Neural progenitor cell (in vitro differentiated cells): Measurements from ENCODE around the gene MTARC1. TPM values are rescaled to one million over a fixed set of nuclear protein-coding genes. Genes with fewer than 3 reads are reported as not detected.
A peak's percentile ranks its signal among the peaks of the same experiment; 100 is the strongest.

ENCODE experiments used
- DNase-seq: peaks from one replicate; pipeline ENCODE4 v3.0.0-alpha.2; 2016; ENCODE audit warnings: low spot score
- H2AFZ ChIP-seq: fragments of 200-600 bp; sonication (generic); replicated peaks from 2 replicates; pipeline ENCODE4 v1.6.1; 2016; ENCODE audit warnings: antibody characterized with exemption
- H3F3A ChIP-seq: fragments of 200-600 bp; sonication (generic); 2 replicates; pipeline ENCODE4 v1.6.1; 2016; ENCODE audit warnings: antibody characterized with exemption, low read depth
- H3K27ac ChIP-seq: fragments of 200-600 bp; sonication (generic); 2 replicates; pipeline ENCODE4 v1.5.1; 2016; ENCODE audit warnings: mild to moderate bottlenecking
- H3K27me3 ChIP-seq: fragments of 200-600 bp; sonication (generic); 2 replicates; pipeline ENCODE4 v1.6.1; 2016; ENCODE audit warnings: mild to moderate bottlenecking, moderate library complexity
- H3K36me3 ChIP-seq: fragments of 200-600 bp; sonication (generic); 2 replicates; pipeline ENCODE4 v1.5.1; 2016
- H3K4me1 ChIP-seq: fragments of 200-600 bp; sonication (generic); 2 replicates; pipeline ENCODE4 v1.6.1; 2016; ENCODE audit warnings: mixed run types
- H3K4me2 ChIP-seq: fragments of 200-600 bp; sonication (generic); 2 replicates; pipeline ENCODE4 v1.6.1; 2016
- H3K4me3 ChIP-seq: fragments of 200-600 bp; sonication (generic); 2 replicates; pipeline ENCODE4 v1.5.1; 2016
- H3K79me2 ChIP-seq: fragments of 200-600 bp; sonication (generic); 2 replicates; pipeline ENCODE4 v1.6.1; 2016; ENCODE audit warnings: low read depth
- H3K9ac ChIP-seq: fragments of 200-600 bp; sonication (generic); 2 replicates; pipeline ENCODE4 v1.6.1; 2016
- H3K9me3 ChIP-seq: fragments of 200-600 bp; sonication (generic); 2 replicates; pipeline ENCODE4 v1.5.1; 2016; ENCODE audit warnings: low read depth
- H4K20me1 ChIP-seq: fragments of 200-600 bp; sonication (generic); 2 replicates; pipeline ENCODE4 v1.6.1; 2016; ENCODE audit warnings: low read depth
- H3K27ac Mint-ChIP-seq: 3 replicates; pipeline ENCODE4 v1.8.0; 2021; ENCODE audit warnings: mixed read lengths
- H3K27me3 Mint-ChIP-seq: 2 replicates; pipeline ENCODE4 v1.8.0; 2022; ENCODE audit warnings: low read depth, mild to moderate bottlenecking, inconsistent platforms, moderate library complexity, mixed read lengths; ENCODE audit not compliant: insufficient read depth
- H3K36me3 Mint-ChIP-seq: 3 replicates; pipeline ENCODE4 v1.8.0; 2021; ENCODE audit warnings: mixed read lengths
- H3K4me1 Mint-ChIP-seq: 3 replicates; pipeline ENCODE4 v1.8.0; 2021; ENCODE audit warnings: mixed read lengths
- H3K4me3 Mint-ChIP-seq: 3 replicates; pipeline ENCODE4 v1.8.0; 2021; ENCODE audit warnings: mild to moderate bottlenecking, moderate library complexity, mixed read lengths
- H3K9me3 Mint-ChIP-seq: 3 replicates; pipeline ENCODE4 v1.8.0; 2020; ENCODE audit warnings: mixed read lengths
- CTCF ChIP-seq: fragments of 200-600 bp; sonication (generic); IDR thresholded peaks from 2 replicates; pipeline ENCODE4 v1.5.1; 2017; ENCODE audit warnings: antibody characterized with exemption, mild to moderate bottlenecking
- EZH2 ChIP-seq: fragments of 200-600 bp; sonication (generic); IDR thresholded peaks from 2 replicates; pipeline ENCODE4 v1.6.1; 2017; ENCODE audit warnings: antibody characterized with exemption, mild to moderate bottlenecking, moderate library complexity
- EZH2phosphoT487 ChIP-seq: fragments of 200-600 bp; sonication (generic); IDR thresholded peaks from 2 replicates; pipeline ENCODE4 v1.6.1; 2017; ENCODE audit warnings: antibody characterized with exemption
- total RNA-seq: library from RNA; depleted of rRNA; stranded (reverse); fragments of >200 nt; gene quantifications from 2 replicates; pipeline ENCODE4 v1.2.3, GENCODE V29; 2015; ENCODE audit warnings: low replicate concordance

The MTARC1 gene
- total RNA-seq, 1 donor from 2014 or later: 11.3 TPM

- no peak overlapping the region for H3K4me3 ChIP-seq
- Mint-ChIP-seq H3K4me3 (no peak overlapping the region), H3K27me3 (no peaks in the 10 kb centered on the region), H3K9me3 (no peaks in the 10 kb centered on the region), H3K27ac (no peak overlapping the region), H3K4me1 (no peaks in the 10 kb centered on the region), H3K36me3 (peaks cover 3% of the 10 kb centered on the region)
- H3K9ac ChIP-seq: no peak overlapping the region
- no peaks in the 10 kb centered on the region for H3K79me2 ChIP-seq
- no peak overlapping the region for H3K4me2 ChIP-seq
- no peaks in the 10 kb centered on the region for H3F3A ChIP-seq
- H3K9me3 ChIP-seq: no peaks in the 10 kb centered on the region
- H2AFZ ChIP-seq: peak overlapping the region; percentile 72
- H4K20me1 ChIP-seq: no peaks in the 10 kb centered on the region
- H3K4me1 ChIP-seq: no peaks in the 10 kb centered on the region
- no peaks in the 10 kb centered on the region for H3K27me3 ChIP-seq
- no peak overlapping the region for H3K27ac ChIP-seq
- no peak for TF ChIP-seq CTCF
- no peak for TF ChIP-seq EZH2
- TF ChIP-seq EZH2phosphoT487: no peak
- no peaks in the 10 kb centered on the region for H3K36me3 ChIP-seq
- no peak for DNase-seq
Measured at GRCh38 chr1:220767312-220768125, 19.2 kb upstream of the MTARC1 start.

GRCh38 chr1:220768126-220768601 is 18.5 kb upstream of the MTARC1 start:
- Histone ChIP-seq H3K79me2 (no peaks in the 10 kb centered on the region), H3K36me3 (no peaks in the 10 kb centered on the region), H3K4me1 (no peaks in the 10 kb centered on the region), H3K27ac (no peak overlapping the region), H3K4me2 (no peak overlapping the region), H2AFZ (no peak overlapping the region), H3K27me3 (no peaks in the 10 kb centered on the region), H3K4me3 (no peak overlapping the region), H3F3A (no peaks in the 10 kb centered on the region), H4K20me1 (no peaks in the 10 kb centered on the region), H3K9me3 (no peaks in the 10 kb centered on the region), H3K9ac (no peak overlapping the region)
- TF ChIP-seq EZH2 (no peak), EZH2phosphoT487 (no peak), CTCF (no peak)
- Mint-ChIP-seq H3K27ac (no peak overlapping the region), H3K27me3 (no peaks in the 10 kb centered on the region), H3K4me1 (no peaks in the 10 kb centered on the region), H3K36me3 (peaks cover 3% of the 10 kb centered on the region), H3K9me3 (no peaks in the 10 kb centered on the region), H3K4me3 (no peak overlapping the region)
- no peak for DNase-seq

GRCh38 chr1:220769205-220769604 is 17.5 kb upstream of the MTARC1 start:
- no peak for DNase-seq
- no peaks in the 10 kb centered on the region for H3K27me3 ChIP-seq
- Mint-ChIP-seq H3K27me3 (no peaks in the 10 kb centered on the region), H3K9me3 (no peaks in the 10 kb centered on the region), H3K4me1 (no peaks in the 10 kb centered on the region), H3K4me3 (no peak overlapping the region), H3K27ac (no peak overlapping the region), H3K36me3 (peaks cover 3% of the 10 kb centered on the region)
- H2AFZ ChIP-seq: no peak overlapping the region
- TF ChIP-seq CTCF: no peak
- TF ChIP-seq EZH2: no peak
- TF ChIP-seq EZH2phosphoT487: no peak
- no peaks in the 10 kb centered on the region for H3K36me3 ChIP-seq
- no peak overlapping the region for H3K27ac ChIP-seq
- H3K9me3 ChIP-seq: no peaks in the 10 kb centered on the region
- H4K20me1 ChIP-seq: no peaks in the 10 kb centered on the region
- H3K79me2 ChIP-seq: no peaks in the 10 kb centered on the region
- no peaks in the 10 kb centered on the region for H3K4me1 ChIP-seq
- no peak overlapping the region for H3K4me2 ChIP-seq
- H3K4me3 ChIP-seq: no peak overlapping the region
- no peak overlapping the region for H3K9ac ChIP-seq
- H3F3A ChIP-seq: no peaks in the 10 kb centered on the region
